DMS114 treated with DMSO at 0.1 percent for 48 hours (cell line): Measurements from ENCODE around the gene SRSF9.
A peak's percentile ranks its signal among the peaks of the same experiment; 100 is the strongest.
"Not testable (repeated sequence)": the region's sequence is repeated elsewhere in the genome, so short reads cannot be mapped to it uniquely, and the experiment has no call there.

Source experiments
- DNase-seq: peaks from one replicate; lab custom pipeline; 2025; ENCODE audit not compliant: unreplicated experiment; lab: John Stamatoyannopoulos, UW

Gene SRSF9, protein sequence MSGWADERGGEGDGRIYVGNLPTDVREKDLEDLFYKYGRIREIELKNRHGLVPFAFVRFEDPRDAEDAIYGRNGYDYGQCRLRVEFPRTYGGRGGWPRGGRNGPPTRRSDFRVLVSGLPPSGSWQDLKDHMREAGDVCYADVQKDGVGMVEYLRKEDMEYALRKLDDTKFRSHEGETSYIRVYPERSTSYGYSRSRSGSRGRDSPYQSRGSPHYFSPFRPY

DNA sequence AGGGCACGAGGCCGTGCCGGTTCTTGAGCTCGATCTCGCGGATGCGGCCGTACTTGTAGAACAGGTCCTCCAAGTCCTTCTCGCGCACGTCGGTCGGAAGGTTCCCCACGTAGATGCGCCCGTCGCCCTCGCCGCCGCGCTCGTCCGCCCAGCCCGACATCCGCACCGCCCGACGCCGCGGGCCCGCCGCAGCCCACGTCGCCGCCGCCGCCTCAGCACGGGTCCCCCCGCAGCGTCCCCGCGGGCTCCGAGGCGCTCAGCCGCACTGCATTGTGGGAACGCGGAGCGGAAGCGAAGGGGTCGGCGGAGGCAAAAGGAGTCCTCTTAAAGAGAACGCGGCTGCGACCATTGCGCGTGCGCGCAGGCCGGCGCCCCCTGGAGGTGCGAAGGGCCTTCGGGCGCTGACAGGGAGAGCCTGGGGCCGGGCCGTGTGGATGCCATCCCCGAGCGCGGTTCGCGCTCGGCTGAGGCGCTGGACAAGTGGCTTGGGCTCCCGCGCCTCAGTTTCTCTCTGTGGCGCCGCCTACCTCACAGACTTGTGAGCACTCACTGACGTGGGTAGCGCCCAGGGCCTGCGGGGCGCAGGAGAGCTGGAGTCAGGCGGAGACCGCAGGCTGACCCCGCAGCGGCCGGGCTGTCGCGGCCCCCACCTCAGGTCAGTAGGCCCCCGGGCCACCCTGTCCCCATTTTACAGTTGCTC lies at the start of gene SRSF9:
Gene SRSF9 (minus strand): TSS at position 299 of the 700 bp plus-strand sequence. CDS start 139 bp downstream, at position 160.
- peak; percentile 91 for DNase-seq

DNA sequence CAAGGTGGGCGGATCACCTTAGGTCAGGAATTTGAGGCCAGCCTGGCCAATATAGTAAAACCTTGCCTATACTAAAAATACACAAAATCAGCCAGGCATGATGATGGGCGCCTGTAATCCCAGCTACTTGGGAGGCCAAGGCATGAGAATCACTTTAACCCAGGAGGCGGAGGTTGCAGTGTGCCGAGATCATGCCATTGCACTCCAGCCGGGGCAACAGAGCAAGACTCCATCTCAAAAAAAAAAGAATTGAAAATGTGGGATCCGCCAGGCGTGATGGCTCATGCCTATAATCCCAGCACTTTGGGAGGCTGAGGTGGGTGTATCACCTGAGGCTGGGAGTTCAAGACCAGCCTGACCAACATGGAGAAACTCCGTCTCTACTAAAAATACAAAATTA lies 49.8 kb upstream of the SRSF9 start:
- not testable (repeated sequence) for DNase-seq

DNA sequence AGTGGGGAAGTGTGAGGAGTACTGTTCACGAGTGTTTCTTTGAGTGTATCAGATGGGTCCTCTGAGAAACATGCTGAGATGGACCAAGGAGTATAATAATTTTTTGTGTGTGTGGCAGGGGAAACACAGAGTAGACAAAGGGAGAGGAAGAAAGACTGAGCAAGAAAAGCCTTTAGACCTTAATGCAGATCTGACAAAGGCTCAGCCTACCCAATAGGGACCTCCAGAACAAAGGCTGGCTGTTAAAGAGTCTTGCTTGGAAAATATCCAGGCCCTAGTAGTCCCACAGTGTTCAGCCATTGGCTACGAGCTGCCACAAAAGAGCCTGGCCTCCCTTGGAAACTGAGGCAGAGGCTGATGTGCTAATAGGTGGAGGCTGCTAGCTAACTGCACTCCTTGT lies 45.9 kb upstream of the SRSF9 start:
- no peak for DNase-seq

DNA sequence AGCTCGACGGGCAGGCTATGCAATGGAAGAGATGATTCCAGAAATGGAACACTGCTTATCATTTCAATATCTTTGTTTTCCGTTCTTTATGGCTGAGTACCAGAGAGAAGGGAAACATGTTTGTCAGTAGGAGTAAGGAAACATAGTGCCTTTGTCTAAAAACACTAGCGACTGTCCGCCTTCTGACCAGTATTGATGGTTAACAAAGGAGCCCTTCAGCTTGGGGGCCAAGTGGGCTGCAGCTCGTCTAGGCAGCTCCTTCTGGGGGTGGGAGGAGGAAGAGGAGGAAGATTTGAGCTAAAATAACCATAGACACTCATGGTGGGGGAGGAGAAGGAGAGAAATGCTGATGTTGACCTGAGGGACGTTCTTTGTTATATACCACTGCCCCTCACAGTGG lies 44.5 kb upstream of the SRSF9 start:
- no peak for DNase-seq

DNA sequence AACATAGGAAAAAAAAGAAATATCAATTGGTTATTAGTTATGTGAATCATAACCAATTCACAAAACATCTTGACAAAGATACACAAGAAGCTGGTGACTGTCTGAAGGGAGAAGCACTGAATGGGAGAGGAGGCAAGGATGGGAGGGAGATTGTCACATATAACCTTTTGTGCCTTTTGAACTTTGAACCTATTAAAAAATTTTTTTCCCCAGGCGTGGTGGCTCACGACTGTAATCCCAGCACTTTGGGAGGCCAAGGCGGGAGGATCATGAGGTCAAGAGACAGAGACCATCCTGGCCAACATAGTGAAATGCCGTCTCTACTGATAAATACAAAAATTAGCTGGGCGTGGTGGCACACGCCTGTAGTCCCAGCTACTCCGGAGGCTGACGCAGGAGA lies 39.0 kb upstream of the SRSF9 start:
- DNase-seq = no peak

DNA sequence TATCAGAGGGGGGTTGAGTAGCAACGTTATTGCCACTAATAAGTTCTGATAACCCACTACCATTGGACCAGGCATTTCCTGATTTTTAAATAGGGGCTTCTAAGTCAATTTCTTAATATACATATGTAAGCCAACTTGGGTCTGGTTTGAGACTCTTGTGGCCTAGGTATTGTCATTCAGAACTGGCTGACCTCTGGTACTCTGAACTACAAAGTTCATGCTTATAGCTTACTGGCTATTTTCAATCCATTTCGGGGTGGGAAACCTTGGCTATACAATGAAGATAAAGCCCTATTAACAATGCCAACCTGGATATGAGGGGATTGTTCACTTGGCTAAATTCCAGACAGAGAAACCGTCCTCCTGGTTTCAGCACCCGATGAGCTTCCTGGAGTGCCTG lies 35.0 kb upstream of the SRSF9 start:
- DNase-seq = no peak

DNA sequence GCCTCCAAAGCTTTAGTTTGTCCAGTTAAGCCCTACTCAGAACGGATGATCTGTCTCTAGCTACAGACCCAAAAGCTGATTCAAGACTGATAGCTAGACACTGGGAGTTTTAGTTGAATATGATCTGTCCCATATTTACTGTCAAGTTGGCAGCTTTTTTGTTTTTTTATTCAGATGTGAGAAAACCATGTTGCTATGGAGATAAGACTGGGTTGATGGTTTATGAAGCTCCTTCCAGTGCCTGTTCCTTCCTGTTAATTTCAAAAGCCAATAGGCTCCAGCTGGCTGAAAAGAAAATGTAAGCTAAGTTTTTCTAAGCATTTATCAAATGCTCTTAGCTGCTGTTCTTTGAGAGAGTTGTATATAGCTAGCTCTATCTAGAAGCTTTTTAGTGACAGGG lies 31.0 kb upstream of the SRSF9 start:
- no peak for DNase-seq

DNA sequence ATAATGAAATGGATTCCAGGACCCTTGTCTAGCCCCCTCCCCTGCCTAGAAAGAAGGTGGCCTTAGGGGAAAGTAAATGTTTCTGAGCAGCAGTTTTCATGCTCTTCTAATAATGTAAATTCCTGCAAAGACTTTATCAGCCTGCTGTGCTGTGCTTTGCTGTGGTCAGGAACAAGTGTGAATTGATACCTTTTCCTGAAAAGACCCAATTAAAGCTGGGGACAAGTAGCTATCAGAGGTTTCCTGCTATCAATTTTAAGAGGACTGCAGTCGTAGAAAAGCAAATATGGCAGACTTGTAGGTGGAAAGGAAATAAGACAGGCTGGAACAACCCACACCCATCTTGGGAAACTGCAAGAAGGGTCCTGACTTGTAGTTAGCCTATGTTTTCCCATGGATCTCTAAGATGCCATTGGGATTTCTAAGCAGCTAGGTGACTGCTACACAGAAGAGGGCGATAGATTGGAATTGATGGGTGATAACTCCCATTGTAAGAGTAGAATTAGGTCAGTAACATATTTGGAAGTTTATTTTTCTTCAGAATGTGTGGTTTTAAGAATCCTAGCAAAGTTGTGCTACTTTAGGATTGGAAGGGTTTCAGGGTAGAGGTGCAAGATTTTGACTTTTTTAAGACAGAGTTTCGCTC lies 29.4 kb upstream of the SRSF9 start:
- no peak for DNase-seq

DNA sequence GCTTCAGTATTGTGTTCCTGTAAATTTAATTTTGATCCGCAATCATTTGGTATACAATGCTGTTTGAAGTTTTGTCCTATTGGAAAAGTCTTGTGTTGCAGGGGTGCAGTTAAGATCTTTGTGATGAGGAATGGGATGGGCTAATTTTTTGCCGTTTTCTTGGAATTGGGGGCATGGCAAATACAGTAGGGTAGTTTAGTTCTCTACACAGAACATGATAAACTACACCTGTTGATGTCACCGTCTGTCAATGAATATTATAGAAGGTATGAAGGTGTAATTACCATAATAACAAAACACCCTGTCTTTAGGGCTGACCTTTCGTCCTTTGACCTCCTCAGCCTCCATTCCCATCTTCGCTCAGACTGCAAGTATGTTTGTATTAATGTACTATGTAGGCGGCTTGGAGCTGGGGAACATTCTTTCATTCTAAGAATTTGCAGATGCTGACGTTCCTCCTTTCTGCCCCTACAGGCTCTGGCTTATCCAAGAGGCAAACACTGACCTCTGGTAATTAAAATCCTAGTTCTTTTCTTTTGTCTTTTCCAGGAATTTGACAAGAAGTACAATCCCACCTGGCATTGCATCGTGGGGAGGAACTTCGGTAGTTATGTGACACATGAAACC lies 28.1 kb upstream of the SRSF9 start:
- DNase-seq = no peak

DNA sequence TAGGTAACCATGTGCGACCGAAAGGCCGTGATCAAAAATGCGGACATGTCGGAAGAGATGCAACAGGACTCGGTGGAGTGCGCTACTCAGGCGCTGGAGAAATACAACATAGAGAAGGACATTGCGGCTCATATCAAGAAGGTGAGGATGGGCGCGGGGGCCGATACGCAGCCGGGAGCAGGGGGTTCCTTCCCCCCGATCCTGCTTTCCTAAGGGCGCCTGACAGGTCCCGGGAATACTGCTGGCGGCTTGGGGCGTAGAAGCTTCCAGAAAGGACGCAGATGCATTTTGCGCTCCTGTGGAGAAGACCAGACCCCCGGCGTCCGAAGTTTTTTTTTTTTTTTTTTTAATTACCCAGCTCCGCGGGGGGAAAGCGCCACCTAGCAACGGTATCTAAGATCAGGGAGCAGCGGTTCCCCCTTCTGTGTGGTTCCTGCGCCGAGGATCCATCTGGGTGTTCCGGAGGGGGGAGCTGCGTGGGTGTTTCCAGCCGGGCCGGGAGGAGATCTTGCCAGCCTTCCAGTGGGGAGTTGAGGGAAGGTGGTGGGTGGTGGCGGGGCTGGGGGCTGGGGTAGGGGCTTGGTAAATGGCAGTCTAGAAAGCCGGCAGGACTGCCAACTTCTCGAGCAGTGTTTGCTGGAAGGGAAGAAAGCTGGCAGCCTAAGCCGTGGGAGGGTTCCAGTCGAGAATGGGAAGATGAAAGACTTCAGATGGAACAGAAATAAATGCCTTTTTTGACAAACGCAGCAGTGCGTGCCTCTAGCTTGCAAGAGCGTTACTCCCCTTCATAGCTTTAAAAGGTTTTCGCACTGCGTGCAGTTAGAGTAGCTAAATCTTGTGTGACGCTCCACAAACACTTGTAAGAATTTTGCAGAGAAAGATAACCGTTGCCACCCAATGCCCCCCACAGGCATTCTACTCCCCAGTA lies 27.1 kb upstream of the SRSF9 start:
- peak; percentile 35 for DNase-seq

DNA sequence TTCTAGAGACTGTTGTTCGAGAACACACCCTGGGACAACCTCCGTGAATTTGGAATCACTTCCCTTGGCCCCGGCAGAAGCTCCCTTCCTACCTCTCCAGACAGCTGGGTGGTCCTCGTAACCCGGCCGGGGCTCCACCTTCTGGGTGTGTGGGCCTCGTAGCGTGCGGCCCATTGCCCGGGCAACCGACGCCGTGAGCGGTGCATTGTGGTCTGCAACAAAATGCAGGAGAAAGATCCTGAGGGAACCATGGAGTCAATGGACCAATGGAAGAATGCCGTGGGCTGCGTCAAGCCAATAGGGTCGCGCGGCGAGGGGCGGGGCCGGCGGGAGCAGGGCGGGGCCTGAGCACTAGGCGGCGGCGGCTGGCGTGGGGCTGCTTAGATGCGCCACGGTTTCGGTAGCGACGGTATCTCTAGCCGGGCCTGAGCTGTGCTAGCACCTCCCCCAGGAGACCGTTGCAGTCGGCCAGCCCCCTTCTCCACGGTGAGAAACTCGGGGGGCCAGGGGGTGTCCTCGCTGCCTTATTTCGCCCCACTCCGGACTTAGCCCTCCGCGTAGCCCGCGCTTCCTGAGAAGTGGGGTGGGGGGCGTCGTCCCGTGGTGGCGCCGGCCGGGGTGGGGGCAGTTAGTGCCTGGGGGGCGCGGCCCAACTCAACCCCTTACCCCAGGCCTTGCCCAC lies 26.3 kb upstream of the SRSF9 start, which contains the start of gene DYNLL1:
Gene DYNLL1 (plus strand): TSS at position 383 of the 682 bp plus-strand sequence. CDS start 309 bp downstream, outside the sequence.
- DNase-seq = peak; percentile 88

DNA sequence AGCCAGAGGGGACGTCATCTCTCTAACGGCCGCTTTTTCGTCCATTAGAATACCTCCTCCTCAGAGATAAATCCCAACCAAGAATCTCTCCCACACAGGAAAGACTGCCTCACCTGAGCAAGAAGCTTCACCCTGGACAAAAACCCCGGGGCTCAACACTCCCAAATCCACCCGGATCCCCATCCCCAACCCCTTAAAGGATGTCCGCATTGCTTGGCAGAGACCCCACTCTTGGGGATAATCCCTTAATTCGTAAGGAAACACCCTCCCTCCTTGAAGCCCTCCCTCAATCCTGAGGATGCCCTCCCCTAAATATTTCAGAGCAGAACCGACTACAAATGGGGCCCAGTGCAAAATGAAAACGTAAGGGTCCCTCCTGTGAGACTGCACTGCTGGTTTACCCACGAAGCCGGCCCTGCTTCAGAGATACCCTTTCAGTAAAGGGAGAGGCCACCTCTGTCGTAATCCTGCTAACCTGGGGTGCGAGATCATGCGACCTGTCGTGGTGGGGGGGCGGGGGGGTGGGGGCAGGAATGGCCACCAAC lies 25.7 kb upstream of the SRSF9 start:
- DNase-seq = no peak

DNA sequence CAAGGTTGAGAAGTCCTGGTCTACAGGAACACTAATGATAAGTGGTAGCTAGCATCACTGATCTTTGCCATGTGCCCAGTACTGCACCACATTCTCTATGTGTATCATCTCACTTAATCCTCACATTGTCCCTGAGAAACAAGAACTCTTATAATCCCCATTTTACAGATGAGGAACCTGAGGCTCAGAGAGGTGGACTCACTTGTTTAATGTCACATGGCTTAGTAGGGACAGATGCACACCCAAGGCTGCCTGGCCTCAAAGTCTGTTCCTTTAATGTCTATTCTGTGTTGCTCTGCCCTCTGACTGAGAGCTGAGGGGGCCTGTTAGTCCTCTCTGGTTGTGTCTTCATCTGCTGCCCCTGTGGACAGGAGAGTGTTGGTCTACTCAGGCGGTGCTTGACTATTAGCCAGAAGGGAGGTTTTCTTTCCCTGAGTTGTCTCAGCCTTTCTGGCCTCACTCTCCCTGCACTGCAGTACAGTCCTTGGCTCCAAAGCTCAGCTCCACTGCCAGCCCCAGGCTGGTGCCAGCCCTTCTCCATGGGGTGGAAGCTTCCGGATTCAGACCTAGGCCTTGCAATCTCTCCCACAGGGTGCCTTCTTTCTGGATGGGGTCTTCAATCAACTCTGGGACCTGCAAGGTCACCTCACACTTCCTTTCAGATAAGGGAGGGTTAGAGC lies 21.4 kb upstream of the SRSF9 start:
- DNase-seq = no peak

DNA sequence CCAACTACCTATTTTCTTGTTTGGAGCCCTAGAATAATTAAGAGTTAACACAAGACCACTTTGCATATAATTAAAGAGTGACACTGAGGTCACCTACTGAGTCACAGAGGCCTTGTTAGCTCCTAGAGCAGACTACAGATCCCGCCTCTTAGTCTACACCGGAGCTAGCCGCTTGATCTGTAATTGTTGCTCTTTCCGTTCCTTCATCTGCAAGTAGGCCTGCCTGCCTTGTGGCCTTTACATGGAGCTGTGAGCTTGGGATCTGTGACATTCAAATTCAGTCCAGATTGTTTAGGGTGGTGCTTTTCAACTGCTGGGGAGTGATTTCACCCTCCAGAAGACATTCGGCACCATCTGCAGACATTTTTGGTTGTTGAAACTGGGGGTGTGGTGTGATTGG lies 20.8 kb upstream of the SRSF9 start:
- DNase-seq = no peak

DNA sequence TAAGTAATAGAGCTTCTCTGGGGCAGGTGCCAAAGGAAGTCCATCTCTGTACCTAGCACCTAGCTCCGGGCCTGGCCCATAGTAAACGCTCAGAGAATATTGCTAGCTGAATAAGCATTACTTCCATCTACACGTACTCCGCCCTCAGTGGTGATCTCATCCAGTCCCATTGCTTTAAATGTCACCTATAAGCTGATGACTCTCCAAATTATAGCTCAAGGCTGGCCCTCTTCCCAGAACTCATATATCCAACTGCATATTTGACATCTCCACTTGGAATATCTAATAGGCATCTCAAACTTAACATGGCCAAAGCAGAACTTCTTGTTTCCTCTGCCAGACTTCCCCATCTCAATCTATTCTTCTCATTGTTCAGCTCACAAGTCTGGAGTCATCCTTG lies 19.5 kb upstream of the SRSF9 start:
- no peak for DNase-seq

DNA sequence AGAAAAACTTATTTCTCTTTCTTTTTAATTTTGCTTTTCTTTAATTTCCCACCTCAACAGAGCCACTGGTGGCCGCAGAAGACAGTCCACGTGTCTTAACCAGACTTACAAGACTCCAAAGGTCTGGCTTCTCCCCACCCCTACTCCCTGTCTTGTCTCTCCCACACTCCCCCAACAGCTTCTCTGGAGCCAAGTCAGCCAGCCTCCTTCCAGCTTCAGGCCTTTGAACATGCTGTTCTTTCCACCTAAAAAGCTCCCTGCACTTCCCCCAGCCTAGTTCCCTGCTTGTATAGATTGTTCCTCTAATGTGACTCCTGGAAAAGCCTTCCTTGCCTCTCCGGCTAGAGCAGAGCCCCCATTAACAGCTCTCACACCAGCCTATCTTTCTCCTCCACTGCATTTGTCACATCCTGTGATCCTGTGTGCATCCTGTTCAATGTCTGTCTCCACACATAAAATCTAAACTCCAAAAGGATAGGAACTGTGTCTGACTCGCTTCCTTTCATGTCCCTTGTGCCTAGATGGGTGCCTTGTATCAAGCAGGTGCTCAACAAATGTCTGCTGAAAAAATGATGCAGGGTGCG lies 18.6 kb upstream of the SRSF9 start:
- no peak for DNase-seq

DNA sequence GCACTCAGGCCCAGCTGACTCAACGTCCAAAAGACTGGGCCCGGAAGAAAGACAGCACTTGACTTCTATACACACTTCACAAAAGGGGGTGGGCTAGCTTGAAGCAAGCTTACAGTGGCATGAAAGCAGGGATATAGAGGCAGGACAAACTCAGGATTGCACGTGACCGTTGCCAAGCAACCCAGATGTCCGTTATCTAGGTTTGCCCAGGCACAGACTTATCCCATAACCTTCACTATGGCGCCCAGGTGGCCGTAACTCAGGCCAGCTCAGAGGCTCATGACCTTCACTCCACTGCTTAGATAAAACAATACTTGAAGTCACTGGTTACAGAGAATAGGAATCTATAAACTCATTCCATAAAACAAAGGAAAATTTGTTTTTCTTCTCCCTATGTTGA lies 18.0 kb upstream of the SRSF9 start:
- DNase-seq = not testable (repeated sequence)

DNA sequence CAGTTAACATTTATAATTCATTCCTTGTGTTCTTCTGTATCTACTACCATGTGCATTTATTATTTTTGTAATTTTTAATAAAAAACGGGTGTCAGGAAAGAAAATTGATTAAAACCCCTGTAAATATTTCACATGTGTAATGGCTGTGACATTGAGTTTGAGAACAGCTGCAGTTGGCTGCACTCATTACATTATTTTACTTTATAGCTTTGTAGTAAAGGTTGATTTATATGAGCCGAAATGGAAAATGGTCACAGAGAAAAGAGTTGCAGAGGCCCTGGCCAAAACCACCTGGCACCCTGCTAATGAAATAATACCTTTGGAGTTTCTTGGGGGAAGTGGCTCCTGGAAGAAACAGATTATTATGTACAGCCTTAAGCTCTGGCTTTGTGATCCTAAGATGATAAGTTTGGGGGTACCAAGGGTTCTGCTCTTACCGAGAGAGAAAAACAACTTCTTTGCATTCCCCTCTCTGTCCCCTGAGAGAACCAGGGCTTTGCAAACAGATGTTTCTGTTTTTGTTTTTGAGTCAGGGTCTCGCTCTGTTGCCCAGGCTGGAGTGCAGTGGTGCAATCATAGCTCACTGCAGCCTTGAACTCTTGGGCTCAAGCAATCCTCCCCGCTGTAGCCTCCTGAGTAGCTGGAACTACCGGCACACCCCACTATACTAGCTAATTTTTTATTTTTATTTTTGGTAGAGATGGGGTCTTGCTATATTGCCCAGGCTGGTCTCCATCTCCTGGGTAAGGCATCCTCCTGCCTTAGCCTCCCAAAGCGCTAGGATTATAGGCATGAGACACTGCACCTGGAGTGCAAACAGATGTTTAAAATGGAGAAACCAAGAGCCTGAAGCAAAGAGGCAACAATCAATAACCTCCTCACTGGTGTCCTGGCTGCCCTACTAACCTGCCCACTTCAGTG lies 16.7 kb upstream of the SRSF9 start:
- no peak for DNase-seq
